HG03095 (cell line): ENCODE data around the gene NCOA3.
A peak's percentile ranks its signal among the peaks of the same experiment; 100 is the strongest.
"Not testable (repeated sequence)": the region's sequence is repeated elsewhere in the genome, so short reads cannot be mapped to it uniquely, and the experiment has no call there.

ENCODE experiments used
- ATAC-seq: cut with Tn5 transposase; IDR thresholded peaks from one replicate; pipeline ENCODE4 v1.9.1; 2021; ENCODE audit warnings: moderate library complexity; ENCODE audit not compliant: unreplicated experiment

Gene NCOA3

DNA sequence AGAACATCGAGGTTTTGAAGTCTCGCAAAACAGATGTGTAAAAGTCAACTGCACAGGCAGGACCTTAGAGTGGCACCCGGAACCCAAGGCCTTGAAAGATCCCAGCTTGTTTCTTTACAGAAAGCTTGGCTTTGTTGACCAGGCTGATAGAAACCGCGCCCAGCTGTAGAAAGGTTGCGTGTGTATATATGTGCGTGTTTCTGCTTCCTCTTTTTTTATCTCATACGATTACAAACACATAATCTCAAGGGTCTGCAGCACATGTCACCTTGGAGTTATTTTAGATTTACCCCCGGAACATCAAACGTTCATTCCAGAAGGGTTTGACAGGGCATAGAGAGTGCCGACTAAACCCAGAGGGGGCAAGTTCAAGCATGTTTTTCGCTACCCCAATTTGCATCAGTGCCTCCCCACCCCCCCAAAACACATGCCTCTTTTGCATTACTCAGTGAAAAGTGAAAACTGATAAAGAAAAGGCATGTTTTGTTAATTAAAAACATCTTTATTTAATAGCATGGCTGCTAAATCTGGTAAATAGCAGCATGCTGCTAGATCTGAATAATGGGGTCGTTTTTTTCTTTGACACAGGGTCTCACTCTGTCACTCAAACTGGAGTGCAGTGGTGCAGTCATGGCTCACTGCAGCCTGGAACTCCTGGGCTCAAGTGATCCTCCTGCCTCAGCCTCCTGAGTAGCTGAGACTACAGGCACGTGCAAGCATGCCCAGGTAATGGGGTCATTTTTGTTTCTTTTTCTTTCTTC lies 33.2 kb upstream of the NCOA3 start:
- ATAC-seq: no peak

DNA sequence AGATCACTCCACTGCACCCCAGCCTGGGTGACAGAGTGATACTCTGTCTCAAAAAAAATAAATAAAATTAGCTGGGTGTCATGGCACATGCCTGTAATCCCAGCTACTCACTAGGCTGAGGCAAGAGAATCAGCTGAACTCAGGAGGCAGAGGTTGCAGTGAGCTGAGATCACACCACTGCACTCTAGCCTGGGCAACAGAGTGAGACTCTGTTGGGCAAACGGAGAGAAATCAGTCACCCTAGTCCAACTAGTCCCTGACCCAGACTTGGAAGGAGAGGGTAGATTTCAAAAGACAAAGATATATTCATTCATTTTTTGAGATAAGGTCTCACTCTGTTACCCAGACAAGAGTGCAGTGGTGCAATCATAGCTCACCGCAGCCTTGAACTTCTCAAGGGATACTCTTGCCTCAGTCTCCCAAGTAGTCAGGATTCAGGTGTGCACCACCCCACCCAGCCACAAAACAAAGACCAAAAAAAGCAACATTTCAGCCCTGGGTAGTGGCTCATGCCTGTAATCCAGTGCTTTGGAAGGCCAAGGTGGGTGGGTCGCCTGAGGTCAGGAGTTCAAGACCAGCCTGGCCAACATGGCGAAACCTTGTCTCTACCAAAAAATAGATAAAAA lies 26.2 kb upstream of the NCOA3 start:
- no peak for ATAC-seq

DNA sequence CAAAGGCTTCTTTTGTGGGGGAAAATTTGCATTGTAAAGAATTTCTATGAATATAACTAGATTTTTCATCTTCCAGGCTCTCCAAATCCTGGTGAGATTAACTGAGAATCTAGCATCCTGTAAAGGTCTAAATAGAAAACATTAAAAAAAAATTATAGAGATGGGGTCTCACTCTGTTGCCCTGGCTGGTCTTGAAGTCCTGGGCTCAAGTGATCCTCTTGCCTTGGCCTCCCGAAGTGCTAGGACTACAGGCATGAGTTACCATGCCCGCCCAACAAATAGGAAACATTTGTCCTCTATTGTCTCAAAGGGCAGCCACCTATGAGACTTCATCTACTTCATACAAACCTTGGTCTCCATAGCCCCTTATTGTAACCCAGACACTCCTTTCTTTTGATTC lies 25.2 kb upstream of the NCOA3 start:
- ATAC-seq: no peak

DNA sequence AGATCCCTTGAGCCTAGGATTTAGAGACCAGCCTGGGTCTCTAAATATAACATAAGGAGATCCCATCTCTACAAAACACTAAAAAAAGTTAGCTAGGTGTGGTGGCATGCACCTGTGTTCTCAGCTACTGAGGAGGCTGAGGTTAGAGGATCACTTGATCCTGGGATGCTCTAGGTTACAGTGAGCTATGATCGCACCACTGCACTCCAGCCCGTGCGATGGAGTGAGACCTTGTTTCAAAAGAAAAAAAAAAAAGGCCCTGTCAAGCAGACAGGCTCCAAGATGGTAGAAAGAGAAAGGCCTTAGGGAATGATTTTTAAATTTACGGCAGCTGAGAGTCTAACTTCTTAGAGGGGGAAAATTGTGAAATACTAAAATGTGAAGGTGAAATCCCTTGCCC lies 22.6 kb upstream of the NCOA3 start:
- ATAC-seq: no peak

DNA sequence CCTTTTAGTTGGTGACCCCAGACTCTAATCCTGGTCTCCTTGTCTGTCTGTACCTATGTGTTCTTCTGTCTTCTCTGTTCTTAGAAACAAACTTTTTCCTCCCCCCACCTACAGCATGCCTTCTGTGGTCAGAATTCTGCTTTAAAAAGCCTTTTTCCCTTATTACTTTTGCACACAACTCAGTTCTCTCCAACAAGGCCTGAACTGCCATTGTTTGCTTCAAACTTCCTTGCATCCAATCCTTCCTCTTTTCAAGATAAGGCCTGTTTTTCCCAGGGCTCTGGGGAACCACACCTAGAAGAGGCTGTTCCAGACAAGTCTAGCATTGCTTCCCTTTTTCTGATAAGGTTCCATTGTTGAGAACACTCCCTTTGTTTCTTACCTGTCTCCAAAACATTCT lies 22.2 kb upstream of the NCOA3 start:
- no peak for ATAC-seq

DNA sequence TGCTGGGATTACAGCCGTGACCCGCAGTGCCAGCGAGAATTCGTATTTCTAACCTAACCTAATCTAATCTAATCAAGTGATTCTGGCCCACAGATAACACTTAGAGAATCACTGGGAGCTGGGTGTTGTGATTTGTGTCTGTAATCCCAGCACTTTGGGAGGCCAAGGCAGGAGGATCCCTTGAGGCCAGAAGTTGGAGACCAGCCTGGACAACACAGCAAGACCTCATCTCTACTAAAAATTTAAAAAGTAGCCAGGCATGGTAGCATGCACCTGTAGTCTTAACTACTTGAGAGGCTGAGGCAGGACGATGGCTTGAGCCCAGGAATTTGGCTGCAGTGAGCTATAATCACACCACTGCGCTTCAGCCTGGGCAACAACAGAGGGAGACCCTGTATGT lies 21.4 kb upstream of the NCOA3 start:
- no peak for ATAC-seq

DNA sequence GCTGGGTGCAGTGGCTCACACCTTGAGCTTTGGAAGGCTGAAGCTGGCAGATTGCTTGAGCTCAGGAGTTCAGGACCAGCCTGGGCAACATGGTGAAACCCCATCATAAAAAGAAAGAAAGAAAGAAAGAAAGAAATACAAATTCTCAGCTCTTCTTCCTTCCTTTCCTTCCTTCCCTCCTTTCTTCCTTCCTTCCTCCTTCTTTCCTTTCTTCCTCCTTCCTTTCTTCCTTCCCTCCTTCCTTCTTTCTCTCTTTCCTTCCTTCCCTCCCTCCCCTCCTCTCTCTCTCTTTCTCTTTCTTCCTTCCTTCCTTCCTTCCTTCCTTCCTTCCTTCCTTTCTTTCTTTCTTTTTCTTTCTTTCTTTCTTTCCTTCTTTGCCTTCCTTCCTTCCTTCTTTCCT lies 21.0 kb upstream of the NCOA3 start:
- no peak for ATAC-seq

DNA sequence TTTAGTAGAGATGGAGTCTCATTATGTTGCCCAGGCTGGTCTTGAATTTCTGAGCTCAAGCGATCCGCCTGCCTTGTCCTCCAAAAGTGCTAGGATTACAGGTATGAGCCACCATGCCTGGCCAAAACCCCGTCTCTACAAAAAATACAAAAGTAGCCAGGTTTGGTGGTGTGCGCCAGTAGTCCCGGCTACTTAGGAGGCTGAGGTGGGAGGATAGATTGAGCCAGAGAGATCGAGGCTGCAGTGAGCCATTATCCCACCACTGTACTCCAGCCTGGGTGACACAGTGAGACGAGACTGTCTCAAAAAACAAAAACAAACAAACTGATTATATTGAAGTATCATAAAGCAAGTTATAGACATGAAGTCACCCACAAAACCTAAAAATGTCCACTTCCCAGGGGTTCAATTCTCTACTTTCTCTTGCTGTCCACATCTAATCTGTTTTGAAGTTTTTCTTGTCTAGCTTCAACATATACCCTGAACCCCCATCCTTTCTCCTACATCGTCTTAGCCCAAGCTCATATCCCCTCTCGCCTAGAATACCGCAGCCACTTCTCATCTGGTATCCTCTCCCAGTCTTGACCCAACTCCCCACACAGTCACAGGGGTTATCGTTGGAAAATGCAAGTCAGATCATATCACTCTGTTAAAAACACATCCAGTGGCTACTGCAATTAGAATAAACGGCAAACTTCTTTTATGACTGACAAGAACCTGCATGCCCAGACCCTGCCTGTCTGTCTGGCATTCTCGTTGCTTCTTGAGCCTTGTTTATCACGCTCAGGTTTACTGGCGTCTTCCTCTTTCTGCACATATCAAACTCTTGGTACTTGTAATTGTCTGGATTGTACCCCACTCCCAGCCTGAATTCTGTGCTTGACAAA lies 20.1 kb upstream of the NCOA3 start:
- no peak for ATAC-seq

DNA sequence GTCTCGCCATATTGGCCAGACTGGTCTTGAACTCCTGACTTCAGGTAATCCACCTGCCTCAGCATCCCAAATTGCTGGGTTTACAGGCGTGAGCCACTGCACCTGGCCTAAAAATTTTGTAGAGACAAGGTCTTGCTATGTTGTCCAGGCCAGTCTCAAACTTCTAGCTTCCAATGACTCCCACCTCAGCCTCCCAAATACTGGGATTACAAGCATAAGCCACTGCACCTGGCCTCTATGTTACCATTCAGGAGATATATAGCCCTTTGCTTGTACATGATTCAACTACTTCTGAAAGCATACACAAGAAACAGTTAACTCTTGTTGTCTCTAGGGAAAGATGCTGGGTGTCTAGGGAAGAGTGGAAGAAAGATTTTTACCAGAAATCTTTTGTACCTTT lies 19.0 kb upstream of the NCOA3 start:
- ATAC-seq: no peak

DNA sequence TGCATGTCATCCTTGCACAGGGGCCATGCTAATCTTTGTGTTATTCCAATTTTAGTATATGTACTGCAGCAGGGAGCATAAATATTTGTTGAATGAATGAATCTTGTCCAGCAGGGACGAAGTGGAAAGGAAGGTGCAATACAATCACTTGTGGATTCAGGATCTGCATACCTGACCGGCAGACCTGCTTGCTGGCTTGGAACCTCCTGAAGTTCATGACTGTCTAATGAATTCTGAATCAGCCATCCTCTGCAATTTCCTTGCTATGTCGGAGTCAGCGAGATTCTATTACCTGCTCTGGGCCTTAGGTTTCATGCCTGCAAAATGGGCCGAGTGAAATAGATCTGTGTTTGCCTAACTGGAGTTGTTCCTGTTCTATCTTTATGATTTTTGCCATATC lies 17.4 kb upstream of the NCOA3 start:
- ATAC-seq: no peak

DNA sequence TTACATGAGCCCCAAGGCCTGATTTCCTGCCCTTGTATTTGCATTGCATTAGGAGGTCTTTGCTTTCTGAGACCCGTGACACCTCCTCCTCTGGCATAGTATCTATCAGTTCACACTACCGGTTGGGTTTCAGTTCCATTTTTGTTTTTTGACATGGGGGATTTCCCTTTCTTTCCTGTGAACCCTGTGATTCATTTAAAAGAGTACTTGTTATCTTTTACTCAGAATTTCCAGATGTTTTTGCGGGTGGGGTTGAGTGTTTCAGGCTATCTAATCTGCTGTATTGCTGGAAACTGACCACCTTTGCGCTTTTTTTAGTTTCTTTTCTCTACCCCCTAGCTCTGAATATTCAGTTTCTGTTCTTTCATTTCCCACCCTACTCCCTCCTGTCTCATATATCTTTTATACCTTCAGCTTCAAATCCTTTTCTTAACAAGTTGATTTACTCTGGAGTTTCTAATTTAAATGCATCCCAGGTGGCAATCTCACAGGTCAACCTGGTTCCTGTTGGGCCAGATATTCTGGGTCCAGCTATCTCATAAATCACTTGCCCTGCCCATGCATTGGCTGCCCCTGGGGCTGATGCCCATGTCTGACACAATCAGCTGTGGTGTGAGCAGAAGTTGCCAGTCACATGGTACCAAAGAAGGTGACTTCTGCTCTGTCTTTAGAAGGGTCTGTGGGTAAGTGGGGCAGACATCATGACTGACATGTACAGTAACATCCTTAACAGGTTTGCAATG lies 14.3 kb upstream of the NCOA3 start:
- ATAC-seq: peak; percentile 58

DNA sequence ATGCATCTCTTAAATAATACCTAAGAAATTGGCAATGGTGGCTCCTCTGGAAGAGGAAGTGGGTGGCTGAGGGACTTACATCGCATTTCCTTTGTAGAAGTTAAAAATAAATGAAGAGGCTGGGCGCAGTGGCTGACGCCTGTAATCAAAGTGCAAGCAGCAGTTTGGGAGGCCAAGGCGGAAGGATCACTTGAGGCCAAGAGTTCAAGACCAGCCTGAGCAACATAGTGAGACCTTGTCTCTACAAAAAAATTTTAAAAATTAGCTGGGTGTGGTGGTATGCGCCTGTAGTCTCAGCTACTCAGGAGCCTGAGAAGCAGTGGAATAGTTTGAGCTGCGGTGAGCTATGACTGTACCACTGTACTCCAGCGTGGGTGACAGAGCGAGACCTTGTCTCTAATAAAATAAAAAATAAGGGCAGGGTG lies 12.2 kb upstream of the NCOA3 start:
- ATAC-seq: no peak

DNA sequence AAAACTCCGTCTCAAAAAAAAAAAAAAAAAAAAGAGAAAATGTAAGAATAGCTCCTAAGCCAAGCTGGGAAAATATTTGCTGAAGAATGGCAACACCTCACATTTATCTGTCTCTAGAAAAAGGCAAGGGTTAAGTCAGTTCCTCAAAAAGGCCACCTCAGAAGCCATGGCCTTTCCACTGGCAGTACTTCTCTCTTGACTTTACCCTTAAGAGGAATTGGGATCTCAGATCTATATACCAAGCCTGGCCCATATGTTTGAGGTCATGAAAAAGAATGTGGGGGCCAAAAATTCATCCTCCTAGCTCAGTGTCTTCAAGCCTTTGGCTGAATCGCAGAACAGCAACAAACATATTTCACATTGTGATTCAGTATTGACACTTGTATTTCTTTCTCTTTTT lies 10.9 kb upstream of the NCOA3 start:
- ATAC-seq: no peak

DNA sequence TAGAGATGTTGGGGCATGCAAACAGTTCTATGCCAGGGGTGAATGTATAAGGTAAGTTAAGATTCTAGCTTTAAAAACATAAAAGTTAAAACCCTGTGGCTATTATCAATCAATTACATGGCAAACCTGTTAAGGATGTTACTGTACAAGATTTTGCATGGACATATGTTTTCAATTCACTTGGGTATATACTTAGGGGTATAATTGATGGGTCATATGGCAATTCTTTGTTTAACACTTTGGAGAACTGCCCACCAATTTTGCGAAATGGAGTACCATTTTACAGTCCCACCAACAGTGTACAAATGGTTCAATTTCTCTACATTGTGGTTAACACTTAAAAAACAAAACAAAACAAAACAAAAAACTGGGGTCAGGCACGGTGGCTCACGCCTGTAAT lies 9.4 kb upstream of the NCOA3 start:
- ATAC-seq: no peak

DNA sequence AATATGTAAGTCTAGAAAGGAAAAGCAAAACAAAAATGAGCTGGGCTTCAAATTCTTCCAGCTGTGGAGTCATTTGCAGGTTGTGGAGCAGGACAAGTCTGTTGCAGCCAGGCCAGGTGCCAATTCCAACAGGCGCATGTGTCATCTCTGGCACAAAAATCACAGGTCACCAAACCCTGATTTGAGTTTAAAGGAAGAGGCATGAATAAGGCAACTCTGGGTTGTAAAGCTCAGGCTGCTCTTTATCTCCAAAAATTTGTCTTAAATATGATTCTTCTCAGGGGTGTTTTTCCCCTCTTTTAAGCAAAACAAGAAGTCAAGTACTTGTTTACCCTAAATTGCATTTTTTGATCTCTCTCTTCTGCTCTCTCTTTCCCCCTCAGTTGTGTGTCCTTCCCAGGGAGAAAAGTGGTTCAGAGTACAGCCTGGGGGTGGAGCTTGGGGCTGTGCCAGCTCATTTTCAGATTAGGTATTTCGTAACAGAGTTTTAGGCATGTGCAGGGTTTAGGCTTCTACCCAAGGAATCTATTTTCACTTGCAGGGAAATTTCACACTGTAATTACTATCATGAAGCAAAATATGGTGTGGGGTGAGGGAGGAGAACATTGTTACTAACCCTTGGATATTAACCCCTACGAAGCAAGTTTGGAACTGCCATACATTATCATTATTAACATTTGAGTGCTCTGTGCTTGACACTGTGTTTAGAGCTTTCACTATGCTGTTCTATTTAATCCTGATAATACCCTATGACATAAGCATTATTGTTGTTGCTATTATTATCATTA lies 8.3 kb upstream of the NCOA3 start:
- ATAC-seq: no peak

DNA sequence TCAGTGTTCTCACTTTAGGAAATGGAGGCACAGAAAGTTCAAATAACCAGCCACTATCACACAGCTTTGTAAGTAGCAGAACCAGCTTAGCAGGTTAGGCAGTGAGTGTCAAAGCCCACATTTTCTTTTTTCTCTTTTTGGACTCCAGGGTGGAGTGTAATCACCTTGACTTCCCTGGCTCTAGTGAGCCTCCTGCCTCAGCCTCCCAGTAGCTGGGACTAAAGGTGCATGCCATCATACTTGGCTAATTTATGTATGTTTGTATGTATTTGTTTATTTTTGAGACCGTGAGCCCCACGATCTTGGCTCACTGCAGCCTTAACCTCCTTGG lies 7.8 kb upstream of the NCOA3 start:
- no peak for ATAC-seq

DNA sequence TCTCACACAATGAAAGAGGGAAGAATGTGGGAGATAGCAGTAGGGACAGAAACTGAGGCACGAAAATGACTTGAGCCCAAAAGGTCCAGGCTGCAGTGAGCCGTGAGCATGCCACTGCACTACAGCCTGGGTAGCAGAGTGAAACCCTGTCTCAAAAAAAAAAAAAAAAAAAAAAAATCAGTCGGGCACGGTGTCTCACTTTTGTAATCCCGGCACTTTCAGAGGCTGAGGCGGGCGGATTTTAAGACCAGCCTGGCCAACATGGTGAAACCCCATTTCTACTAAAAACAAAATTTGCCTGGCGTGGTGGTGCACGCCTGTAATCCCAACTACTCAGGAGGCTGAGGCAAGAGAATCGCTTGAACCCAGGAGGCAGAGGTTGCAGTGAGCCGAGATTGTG lies 7.1 kb upstream of the NCOA3 start:
- not testable (repeated sequence) for ATAC-seq

DNA sequence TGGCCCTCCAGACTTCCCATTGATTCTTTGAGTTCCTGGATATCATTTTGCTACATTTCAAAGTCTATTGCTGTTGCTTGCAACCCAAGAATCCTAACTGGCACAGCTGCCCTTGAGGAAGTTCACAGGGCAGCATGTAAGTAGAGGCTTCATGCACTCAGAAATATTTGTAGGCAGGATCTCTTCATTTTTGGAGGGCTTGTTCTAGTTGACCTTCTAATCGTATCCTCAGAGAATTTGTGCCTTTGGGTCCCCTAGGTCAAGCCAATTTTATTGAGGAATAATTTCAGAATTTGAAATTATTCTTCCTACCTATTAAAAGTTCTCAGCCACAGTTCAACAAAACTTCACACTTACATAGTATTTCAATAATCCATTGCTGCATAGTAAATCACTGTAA lies 5.6 kb upstream of the NCOA3 start:
- ATAC-seq: no peak

DNA sequence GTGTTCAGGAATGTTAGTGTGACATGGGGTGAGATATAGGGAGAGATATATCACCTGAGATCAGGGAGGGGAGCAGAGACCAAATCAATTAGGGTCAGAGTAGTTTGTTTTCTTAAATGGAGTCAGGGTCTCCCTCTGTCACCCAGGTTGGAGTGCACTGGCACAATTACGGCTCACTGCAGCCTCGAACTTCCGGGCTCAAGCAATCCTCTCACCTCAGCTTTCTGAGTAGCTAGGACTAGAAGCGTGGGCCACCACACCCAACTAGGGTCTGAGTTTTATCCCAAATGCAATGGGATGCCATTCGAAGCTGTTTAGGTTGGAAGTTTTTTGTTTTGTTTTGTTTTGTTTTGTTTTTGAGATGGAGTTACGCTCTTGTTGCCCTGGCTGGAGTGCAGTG lies 3.1 kb upstream of the NCOA3 start:
- ATAC-seq: no peak

DNA sequence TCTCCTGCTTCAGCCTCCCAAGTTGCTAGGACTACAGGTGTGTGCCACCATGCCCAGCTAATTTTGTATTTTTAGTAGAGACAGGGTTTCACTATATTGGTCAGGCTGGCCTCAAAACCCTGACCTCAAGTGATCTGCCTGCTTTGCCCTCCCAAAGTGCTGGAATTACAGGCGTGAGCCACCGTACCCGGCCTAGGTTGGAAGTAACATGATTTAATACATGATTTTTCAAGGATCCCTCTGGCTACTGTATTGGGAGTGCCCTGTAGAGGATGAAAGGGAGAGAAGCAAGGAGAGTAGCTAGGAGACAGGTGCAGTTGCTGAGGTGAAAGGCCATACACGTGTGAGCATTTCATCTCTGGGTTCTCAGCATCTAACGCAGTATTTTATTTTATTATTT lies 2.6 kb upstream of the NCOA3 start:
- no peak for ATAC-seq

DNA sequence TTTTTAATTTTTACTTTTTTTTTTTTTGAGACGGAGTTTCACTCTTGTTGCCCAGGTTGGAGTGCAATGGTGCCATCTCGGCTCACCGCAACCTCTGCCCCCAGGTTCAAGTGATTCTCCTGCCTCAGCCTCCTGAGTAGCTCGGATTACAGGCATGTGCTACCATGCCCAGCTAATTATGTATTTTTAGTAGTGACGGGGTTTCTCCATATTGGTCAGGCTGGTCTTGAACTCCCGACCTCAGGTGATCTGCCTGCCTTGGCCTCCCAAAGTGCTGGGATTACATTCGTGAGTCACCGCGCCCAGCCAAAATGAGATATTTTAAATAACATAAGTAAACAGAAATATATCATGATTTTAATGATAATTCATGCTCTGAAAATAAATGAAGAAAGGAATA lies 1.6 kb upstream of the NCOA3 start:
- not testable (repeated sequence) for ATAC-seq
